H9 (cell line): Measurements from ENCODE around the gene ATXN3L. TPM values are rescaled to one million over a fixed set of nuclear protein-coding genes. Genes with fewer than 3 reads are reported as not detected.

Experiments used
- DNase-seq: peaks from one replicate; pipeline ENCODE4 v3.0.0-alpha.2; 2017
- H2AFZ ChIP-seq: one replicate; pipeline ENCODE4 v1.6.1; 2013; ENCODE audit warnings: mild to moderate bottlenecking, low read length, control low read depth, moderate library complexity
- H2AK5ac ChIP-seq: 2 replicates; pipeline ENCODE4 v1.6.1; 2013; ENCODE audit warnings: low read length, control low read depth, mixed read lengths; ENCODE audit not compliant: insufficient read length
- H2BK120ac ChIP-seq: one replicate; pipeline ENCODE4 v1.6.1; 2013; ENCODE audit warnings: low read depth, mild to moderate bottlenecking, low read length, control low read depth, inconsistent platforms; ENCODE audit not compliant: poor library complexity, severe bottlenecking
- H2BK12ac ChIP-seq: 2 replicates; pipeline ENCODE4 v1.6.1; 2013; ENCODE audit warnings: low read length, control low read depth, mixed read lengths, low read depth; ENCODE audit not compliant: insufficient read length
- H2BK15ac ChIP-seq: 2 replicates; pipeline ENCODE4 v1.6.1; 2013; ENCODE audit warnings: low read depth, low read length, control low read depth
- H2BK20ac ChIP-seq: one replicate; pipeline ENCODE4 v1.6.1; 2013; ENCODE audit warnings: low read depth, mild to moderate bottlenecking, low read length, control low read depth, inconsistent platforms; ENCODE audit not compliant: poor library complexity, severe bottlenecking
- H2BK5ac ChIP-seq: 2 replicates; pipeline ENCODE4 v1.6.1; 2013; ENCODE audit warnings: low read length, control low read depth, mixed read lengths; ENCODE audit not compliant: insufficient read length
- H3K14ac ChIP-seq: 2 replicates; pipeline ENCODE4 v1.6.1; 2013; ENCODE audit warnings: low read length, control low read depth; ENCODE audit not compliant: insufficient read depth
- H3K18ac ChIP-seq: 2 replicates; pipeline ENCODE4 v1.6.1; 2013; ENCODE audit warnings: low read depth, mild to moderate bottlenecking, mixed read lengths, low read length, control low read depth; ENCODE audit not compliant: insufficient read length
- H3K23ac ChIP-seq: 2 replicates; pipeline ENCODE4 v1.6.1; 2013; ENCODE audit warnings: low read length, control low read depth, mixed read lengths, low read depth; ENCODE audit not compliant: insufficient read length
- H3K23me2 ChIP-seq: 2 replicates; pipeline ENCODE4 v1.6.1; 2013; ENCODE audit warnings: low read depth, mild to moderate bottlenecking, mixed read lengths, low read length, control low read depth; ENCODE audit not compliant: insufficient read length, poor library complexity, severe bottlenecking
- H3K27ac ChIP-seq: 2 replicates; pipeline ENCODE4 v1.5.1; 2013; ENCODE audit warnings: low read length, control low read depth, mixed read lengths, low read depth; ENCODE audit not compliant: insufficient read length
- H3K27me3 ChIP-seq: 2 replicates; pipeline ENCODE4 v1.6.1; 2013; ENCODE audit warnings: low read length, control low read depth, inconsistent platforms; ENCODE audit not compliant: insufficient read depth
- H3K4ac ChIP-seq: 2 replicates; pipeline ENCODE4 v1.6.1; 2013; ENCODE audit warnings: low read depth, mild to moderate bottlenecking, control low read depth, inconsistent platforms, low read length, moderate library complexity
- H3K4me1 ChIP-seq: 2 replicates; pipeline ENCODE4 v1.6.1; 2013; ENCODE audit warnings: low read length, control low read depth, inconsistent platforms; ENCODE audit not compliant: insufficient read depth
- H3K4me2 ChIP-seq: 2 replicates; pipeline ENCODE4 v1.6.1; 2013; ENCODE audit warnings: low read length, control low read depth, mixed read lengths; ENCODE audit not compliant: insufficient read length, insufficient read depth
- H3K56ac ChIP-seq: 2 replicates; pipeline ENCODE4 v1.6.1; 2013; ENCODE audit warnings: low read depth, mild to moderate bottlenecking, mixed read lengths, low read length, control low read depth; ENCODE audit not compliant: insufficient read length
- H3K79me1 ChIP-seq: 2 replicates; pipeline ENCODE4 v1.6.1; 2013; ENCODE audit warnings: low read depth, mild to moderate bottlenecking, moderate library complexity, low read length, control low read depth, inconsistent platforms; ENCODE audit not compliant: insufficient read depth, poor library complexity, severe bottlenecking
- H3K79me2 ChIP-seq: 2 replicates; pipeline ENCODE4 v1.6.1; 2013; ENCODE audit warnings: low read length, control low read depth, inconsistent platforms; ENCODE audit not compliant: insufficient read depth
- H3K9ac ChIP-seq: 2 replicates; pipeline ENCODE4 v1.6.1; 2013; ENCODE audit warnings: low read length, control low read depth, mixed read lengths; ENCODE audit not compliant: insufficient read length; ENCODE audit errors: extremely low read depth
- H3K9me3 ChIP-seq: one replicate; pipeline ENCODE4 v1.6.1; 2013; ENCODE audit warnings: low read depth, low read length, inconsistent platforms; ENCODE audit not compliant: control insufficient read depth
- H3T11ph ChIP-seq: one replicate; pipeline ENCODE4 v1.6.1; 2013; ENCODE audit warnings: mild to moderate bottlenecking, low read length, control low read depth, inconsistent platforms
- H4K20me1 ChIP-seq: one replicate; pipeline ENCODE4 v1.6.1; 2013; ENCODE audit not compliant: control insufficient read depth, insufficient read length, insufficient read depth
- H4K5ac ChIP-seq: 2 replicates; pipeline ENCODE4 v1.6.1; 2013; ENCODE audit warnings: low read depth, mild to moderate bottlenecking, mixed read lengths, low read length, control low read depth; ENCODE audit not compliant: insufficient read length
- H4K8ac ChIP-seq: replicated peaks from 2 replicates; pipeline ENCODE4 v1.6.1; 2013; ENCODE audit warnings: low read length, control low read depth, mixed read lengths, low read depth; ENCODE audit not compliant: insufficient read length
- H4K91ac ChIP-seq: 2 replicates; pipeline ENCODE4 v1.6.1; 2013; ENCODE audit warnings: low read depth, mild to moderate bottlenecking, moderate library complexity, mixed read lengths, low read length, control low read depth; ENCODE audit not compliant: insufficient read length
- H3K27ac Mint-ChIP-seq, 3 experiments: 2 replicates in 2 of 3; 3 replicates in 1 of 3; pipeline ENCODE4 v1.8.0; 2020 to 2021; ENCODE audit warnings: mixed read lengths in 3 of 3, mild to moderate bottlenecking in 1 of 3, moderate library complexity in 1 of 3
- H3K27me3 Mint-ChIP-seq: 2 replicates; pipeline ENCODE4 v1.8.0; 2021; ENCODE audit warnings: low read depth, mild to moderate bottlenecking, moderate library complexity, mixed read lengths
- H3K36me3 Mint-ChIP-seq, 3 experiments: 2 replicates in 2 of 3; 3 replicates in 1 of 3; pipeline ENCODE4 v1.8.0; 2020 to 2021; ENCODE audit warnings: low read depth in 3 of 3, mixed read lengths in 3 of 3; ENCODE audit not compliant: insufficient read depth in 1 of 3
- H3K4me1 Mint-ChIP-seq, 2 experiments: 2 replicates each; pipeline ENCODE4 v1.8.0; 2020; ENCODE audit warnings: mixed read lengths in 2 of 2
- H3K4me3 Mint-ChIP-seq, 2 experiments: 2 replicates in 1 of 2; 3 replicates in 1 of 2; pipeline ENCODE4 v1.8.0; 2020 to 2021; ENCODE audit warnings: mild to moderate bottlenecking in 2 of 2, mixed read lengths in 2 of 2, moderate library complexity in 1 of 2
- H3K9me3 Mint-ChIP-seq, 2 experiments: 2 replicates in 1 of 2; 3 replicates in 1 of 2; pipeline ENCODE4 v1.8.0; 2020; ENCODE audit warnings: mild to moderate bottlenecking in 2 of 2, mixed read lengths in 2 of 2, moderate library complexity in 1 of 2
- WGBS: extraction: QIAGEN DNeasy Blood & Tissue Kit; methylation state at CpG from one replicate; pipeline ENCODE4 v1.1.7; 2013; ENCODE audit warnings: missing lambda C conversion rate, low lambda C conversion rate, mixed read lengths; ENCODE audit not compliant: insufficient read length; ENCODE audit errors: extremely low coverage; 5-methylcytosine and 5-hydroxymethylcytosine counted together
- total RNA-seq: library from RNA; stranded (reverse); gene quantifications from 2 replicates; pipeline ENCODE4 v1.2.1, GENCODE V29; 2021
- TF ChIP-seq, protein P1 (sequence below): fragments of 200-600 bp; sonication (generic); conservative IDR thresholded peaks from 3 replicates; pipeline ENCODE4 v1.8.0; 2021; ENCODE audit warnings: antibody characterized with exemption, mild to moderate bottlenecking

The ATXN3L gene
- total RNA-seq, 1 experiment from 2014 or later, result not detected

DNA sequence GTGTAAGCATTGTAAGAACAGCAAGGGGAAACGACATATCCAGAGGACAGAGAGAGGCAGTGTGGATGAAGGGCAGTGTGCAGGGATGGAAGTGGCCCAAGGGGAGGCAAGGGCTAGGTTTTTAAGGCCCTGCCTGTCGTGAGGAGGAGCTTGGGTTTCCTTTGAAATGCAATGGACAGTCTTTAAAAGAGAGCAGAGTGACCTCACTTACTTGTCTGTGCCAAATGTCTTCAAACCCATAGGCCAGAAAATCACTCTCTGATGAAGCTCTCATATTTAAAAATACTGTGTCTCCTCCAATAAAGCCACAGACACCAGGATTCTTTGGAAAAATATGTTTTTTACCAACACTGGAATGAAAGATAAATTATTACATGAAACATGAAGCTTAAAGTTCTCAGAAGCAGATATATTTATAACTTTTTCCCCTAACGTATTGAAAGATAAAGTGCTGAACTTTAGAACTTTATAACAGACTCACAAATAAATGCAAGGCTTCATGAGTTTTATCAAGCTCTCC lies 19.2 kb upstream of the ATXN3L start:
- Histone ChIP-seq H2BK5ac (no peak overlapping the region), H3K9me3 (no peaks in the 10 kb centered on the region), H2BK15ac (no peak overlapping the region), H3K23ac (no peak overlapping the region), H3K4me1 (peaks cover 2% of the 10 kb centered on the region; the same call in 1 of the 2 replicates), H2AFZ (no peak overlapping the region), H3K23me2 (no peaks in the 10 kb centered on the region), H4K91ac (no peak overlapping the region), H3K4ac (no peak overlapping the region), H3K56ac (no peak overlapping the region), H4K20me1 (no peaks in the 10 kb centered on the region), H3K14ac (no peak overlapping the region), H3K18ac (no peak overlapping the region), H2BK120ac (no peak overlapping the region), H3K27ac (no peak overlapping the region), H3K9ac (no peak overlapping the region), H3T11ph (no peak overlapping the region), H2AK5ac (no peak overlapping the region), H3K79me2 (no peaks in the 10 kb centered on the region), H3K4me2 (no peak overlapping the region), H2BK20ac (no peak overlapping the region), H3K27me3 (no peaks in the 10 kb centered on the region), H4K8ac (no peak overlapping the region), H3K79me1 (no peaks in the 10 kb centered on the region), H4K5ac (no peak overlapping the region), H2BK12ac (no peak overlapping the region)
- Mint-ChIP-seq H3K27ac (no peak overlapping the region), H3K4me3 (no peak overlapping the region), H3K4me1 (peaks cover 9 to 10% of the 10 kb centered on the region in 2 experiments), H3K27me3 (no peaks in the 10 kb centered on the region), H3K9me3 (peaks cover 43 to 70% of the 10 kb centered on the region in 2 experiments), H3K36me3 (peaks cover 0 to 4% (median 0%) of the 10 kb centered on the region in 3 experiments; a peak in 1 of 7 replicates)
- WGBS, result no CpG with 5 or more reads among the region's 3 CpGs
- TF ChIP-seq, protein P1, sequence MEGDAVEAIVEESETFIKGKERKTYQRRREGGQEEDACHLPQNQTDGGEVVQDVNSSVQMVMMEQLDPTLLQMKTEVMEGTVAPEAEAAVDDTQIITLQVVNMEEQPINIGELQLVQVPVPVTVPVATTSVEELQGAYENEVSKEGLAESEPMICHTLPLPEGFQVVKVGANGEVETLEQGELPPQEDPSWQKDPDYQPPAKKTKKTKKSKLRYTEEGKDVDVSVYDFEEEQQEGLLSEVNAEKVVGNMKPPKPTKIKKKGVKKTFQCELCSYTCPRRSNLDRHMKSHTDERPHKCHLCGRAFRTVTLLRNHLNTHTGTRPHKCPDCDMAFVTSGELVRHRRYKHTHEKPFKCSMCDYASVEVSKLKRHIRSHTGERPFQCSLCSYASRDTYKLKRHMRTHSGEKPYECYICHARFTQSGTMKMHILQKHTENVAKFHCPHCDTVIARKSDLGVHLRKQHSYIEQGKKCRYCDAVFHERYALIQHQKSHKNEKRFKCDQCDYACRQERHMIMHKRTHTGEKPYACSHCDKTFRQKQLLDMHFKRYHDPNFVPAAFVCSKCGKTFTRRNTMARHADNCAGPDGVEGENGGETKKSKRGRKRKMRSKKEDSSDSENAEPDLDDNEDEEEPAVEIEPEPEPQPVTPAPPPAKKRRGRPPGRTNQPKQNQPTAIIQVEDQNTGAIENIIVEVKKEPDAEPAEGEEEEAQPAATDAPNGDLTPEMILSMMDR, result no peak
- no peak for DNase-seq
